Activated naive CD4-positive, alpha-beta T cell (primary cell): ENCODE measurements around the gene SGMS1.

Source experiments
- DNase-seq, 4 experiments: peaks; one replicate each; lab custom pipeline; 2025; lab: John Stamatoyannopoulos, UW

SGMS1 gene

DNA sequence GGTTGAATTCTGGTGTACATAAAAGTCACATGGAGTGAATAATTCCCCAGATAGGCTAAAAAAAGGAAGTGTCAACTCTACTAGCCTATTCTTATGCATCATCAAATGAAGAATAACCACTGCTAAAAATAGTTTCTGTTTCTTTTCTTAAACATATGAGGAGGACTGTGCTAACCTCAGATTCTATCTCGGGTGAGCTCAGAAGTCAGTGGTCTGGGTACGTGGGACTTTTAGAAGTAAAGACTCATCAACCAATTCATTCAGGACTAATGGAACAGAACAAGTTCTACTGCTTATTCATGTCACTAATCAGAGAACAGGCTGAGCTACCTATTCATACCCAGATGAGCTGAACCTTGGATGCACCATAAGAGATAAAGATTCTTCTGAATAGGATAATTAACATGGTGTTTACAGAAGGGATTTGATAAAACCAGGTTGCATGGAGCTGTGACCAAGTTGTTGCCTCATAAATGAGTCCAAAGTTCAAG is 362.9 kb downstream of the SGMS1 start:
- DNase-seq: no peak
